ENCODE measurements around the gene DYSF.

DYSF gene

DNA sequence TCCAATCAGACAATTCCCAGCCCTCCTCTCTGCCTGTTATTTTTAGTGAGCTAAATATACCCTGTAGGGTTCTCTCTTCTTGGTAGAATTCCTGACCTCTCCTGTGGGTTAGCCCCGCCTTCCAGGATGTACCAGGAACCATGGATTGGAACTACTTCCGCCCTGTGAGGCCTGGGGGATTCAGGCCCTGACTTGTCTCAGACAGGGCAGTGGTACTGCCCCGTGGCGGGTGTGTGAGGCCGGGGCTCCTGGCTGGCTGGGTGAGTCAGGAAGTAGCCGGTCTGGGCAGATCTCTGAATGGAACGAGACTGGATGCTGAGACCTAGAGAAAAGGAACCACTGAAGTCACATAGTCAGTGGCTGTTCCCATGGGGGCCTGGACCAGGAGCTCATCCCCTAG is 50.5 kb downstream of the DYSF start:
- no peak for DNase-seq

DNA sequence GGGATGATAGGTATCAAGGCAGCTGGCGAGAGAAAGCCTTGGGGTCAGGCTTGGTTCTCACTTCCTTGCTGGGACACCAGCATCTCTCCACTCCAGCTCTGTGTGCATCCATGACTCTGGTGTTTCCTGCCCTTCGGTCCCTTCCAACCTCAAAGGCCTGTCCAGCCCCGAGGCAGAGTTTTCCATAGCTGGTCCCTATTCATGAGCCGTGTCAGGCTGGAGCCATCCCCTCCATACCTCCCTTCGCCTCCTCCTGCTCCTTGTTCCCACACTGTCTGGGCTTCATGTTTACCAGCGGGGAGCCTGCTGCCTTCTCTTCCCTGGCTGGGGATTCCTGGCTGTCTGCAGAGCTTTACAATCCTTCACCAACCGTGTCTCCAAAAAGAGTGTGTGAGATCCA is 51.2 kb downstream of the DYSF start:
- no peak for DNase-seq

DNA sequence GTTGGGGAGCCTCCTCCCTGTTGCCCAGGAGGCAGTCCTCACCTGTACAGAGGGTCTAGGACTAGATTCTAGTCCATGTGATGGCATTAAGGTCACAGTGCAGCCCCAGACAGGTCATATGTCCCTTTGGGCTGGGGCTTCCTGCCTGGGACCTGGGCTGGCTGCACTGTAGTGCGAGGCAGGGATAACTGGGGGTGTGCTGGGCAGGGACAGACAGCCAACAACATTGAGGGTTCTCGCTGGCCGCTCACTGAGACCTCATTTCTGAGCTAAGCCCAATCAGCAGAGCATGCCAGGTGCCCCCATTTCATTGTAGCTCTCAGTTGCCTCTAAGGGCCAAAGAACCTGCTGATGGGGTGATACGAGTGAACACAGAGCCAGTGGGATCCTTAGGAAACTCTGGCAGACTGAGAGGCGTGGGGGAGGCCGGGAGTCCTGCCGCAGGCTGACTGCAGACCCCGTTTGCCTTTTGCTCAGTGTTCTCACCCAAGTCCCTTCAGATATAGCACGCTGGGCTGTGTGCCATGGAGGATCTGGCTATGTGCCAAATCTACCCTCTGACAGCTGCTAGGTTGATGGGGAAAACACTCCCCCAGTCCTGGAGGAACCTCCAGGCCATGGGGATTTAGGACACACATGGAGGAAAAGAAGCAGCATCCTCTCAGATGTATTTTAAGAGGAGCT is 51.9 kb downstream of the DYSF start:
- no peak for DNase-seq

DNA sequence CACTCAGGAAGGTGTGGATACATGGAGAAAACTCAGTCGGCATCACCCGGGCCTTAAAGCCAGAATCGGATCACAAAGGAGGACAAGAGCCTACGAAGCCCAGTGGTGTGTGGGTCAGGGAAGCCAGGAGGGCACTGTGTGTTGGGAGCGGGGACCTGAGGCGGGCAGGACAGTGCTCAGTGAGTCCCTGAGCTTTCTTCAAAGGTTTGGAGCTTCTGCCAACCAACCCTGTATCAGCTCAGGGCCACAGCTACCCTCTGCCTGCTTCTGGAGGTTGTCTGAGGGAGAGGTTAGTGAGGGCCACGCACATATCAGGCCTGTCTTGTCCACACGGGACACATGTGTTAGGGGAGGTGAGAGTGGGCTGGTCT is 52.4 kb downstream of the DYSF start:
- no peak for DNase-seq

DNA sequence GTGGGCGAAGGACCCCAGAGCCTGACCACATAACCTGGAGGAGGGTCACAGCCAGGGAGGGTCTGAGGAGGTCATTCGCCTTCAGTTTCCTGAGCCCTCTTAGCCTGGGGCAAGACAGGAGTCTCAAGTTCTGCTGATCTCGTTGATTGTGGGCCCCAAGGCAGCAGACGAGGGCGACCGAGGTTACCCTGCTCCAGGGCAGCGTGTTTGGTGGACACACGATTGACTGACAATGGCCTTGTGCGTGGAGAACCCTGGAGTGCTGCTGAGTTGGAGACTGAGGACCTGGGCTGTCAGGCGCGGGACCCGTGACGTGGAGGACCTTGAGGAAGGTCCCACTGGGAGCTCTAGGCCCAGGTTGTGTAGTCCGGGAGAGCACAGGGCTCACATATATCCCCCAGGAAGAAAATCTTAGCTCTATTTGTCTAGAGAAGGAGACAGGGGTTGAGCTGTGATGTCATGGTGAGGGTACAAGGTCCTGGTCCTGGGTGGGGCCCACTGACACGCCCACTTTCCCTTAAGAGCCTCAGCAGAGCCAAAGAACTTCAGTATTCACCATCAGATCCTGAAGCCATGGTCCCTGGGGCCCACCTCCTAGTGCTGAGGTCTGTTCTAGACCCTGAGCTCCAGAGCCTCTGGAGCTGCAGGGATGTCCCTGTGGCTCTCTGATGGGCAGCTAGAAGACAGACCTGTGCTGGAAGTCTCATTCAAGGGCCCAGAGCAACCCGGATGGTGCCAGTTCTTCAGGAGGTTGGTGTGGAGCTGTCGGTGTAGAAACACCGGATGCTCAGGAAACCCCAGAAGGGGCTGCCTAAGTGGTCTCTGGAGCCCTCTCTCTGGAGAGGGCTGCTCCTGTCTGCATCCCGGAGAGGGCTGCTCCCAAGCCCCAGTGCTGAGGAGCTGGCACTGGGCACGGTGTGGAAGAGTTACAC is 53.1 kb downstream of the DYSF start:
- DNase-seq, result no peak

DNA sequence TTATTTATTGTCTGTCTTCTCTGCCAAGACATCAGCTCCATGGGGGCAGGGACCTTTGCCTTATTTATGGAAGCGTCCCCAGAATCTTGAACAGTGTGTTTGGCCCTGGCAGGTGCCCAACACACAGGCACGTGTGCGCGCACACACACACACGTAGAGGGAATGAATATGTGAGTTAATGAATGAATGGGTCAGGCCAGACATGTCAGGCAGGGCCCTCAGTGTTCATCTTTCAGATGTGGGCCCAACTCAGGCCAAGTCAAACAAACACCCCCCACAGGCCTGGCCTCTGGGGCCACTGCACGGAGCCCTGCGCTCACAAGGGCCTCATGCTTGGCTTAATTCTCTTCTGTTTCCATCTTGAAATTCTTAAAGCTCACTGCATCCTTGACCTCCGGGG is 54.1 kb downstream of the DYSF start:
- no peak for DNase-seq

DNA sequence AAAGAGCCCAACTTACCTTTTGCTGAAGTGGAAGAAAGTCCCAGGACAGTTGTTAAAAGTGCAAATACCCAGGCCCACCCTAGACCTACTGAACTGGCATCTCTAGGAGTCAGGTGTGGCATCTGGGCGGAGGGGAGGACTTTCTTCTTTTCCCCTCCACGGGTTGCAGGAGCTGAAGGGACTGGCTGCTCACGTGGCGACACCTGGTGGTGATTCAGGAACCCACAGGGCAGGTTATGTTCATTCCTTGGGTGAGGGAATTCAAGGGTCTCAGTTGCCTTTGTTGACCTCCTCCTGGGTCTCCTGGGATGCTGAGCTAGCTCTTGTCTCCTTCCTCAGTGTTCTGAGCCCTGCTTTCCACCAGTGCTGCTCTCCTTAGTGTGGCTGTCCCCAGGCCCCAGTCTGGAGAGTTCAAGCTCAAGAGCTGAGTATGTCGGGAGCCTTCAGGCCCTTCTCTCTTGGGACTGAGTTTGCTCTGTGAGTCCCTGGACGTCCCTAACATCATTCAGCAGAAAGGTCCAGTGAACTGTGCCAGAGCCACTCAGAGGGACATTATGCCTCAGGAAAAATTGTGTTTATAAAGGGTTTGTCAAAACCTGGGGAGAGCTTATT is 56.9 kb downstream of the DYSF start:
- DNase-seq, result peak; percentile 82

DNA sequence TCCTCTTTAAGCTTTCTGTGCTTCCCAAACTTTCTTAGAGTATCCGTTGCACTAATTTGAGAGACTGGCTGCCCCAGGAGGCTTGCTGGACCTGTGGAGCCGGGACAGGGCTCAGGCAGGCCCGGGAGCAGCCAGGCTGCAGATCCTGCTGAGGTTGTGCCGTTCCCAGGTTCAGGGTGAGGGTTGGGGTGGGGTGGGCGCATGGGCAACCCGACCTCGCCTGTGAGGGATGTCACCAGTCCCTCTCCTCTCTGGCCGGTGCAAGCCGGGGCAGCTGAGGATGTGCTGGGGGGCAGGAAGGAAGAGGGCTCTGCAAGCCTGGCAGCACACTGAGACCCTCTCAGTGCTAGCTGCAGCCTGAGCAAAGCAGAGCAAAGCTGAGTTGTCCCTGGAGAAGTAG is 57.6 kb downstream of the DYSF start:
- DNase-seq, result no peak

DNA sequence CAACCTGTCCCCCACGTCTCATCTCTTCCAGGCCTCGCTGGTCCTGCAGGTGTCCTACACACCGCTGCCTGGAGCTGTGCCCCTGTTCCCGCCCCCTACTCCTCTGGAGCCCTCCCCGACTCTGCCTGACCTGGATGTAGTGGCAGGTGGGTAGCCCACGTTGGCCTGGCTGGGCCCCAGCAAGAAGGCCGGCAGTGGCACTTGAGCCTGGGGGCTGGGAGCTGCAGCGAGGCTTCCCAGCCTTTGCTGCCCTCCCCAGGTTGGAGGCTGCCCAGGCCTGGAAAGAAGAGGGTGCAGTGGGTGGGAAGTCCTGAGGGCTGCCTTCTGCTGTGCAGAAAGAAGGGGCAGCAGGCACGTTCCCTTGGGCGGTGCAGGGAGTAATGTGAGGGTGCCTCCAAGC is 58.4 kb downstream of the DYSF start:
- no peak for DNase-seq

DNA sequence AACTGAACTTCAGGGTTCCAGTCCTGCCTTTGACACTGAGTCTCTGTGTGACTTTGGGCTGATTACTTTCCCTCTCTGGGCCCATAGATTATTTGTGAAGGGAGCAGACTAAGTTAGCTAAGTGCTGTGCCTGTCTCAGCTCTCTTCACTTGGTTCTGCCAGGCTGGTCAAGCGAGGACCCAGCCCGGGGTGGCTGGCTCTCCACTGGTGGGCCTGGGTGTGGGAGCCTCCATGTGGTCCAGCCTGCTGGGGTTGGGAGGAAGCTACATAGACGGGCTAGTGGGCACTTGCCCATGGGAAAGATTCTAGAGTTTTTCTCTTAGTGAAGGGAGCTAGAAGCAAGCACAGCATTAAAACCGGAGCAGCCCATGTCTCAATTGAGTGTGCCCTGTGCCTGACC is 59.0 kb downstream of the DYSF start:
- DNase-seq, result no peak

DNA sequence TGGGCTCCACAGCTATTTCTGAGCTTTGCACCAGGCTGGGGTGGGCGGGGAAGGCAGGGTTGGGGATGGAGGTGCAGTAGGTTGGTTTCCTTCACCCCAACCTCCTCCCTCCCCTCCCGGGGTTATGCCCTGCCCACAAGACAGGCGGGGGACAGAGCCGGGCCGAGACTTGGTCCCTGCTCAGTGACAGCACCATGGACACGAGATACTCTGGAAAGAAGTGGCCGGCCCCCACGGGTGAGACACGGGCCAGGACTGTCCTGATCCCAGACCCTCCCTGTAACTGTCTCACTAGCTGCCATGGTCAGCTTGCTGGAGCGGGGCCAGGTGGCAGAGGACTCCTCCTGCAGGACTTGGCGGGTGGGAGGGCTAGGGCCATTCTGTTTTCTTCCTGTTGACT is 59.7 kb downstream of the DYSF start:
- no peak for DNase-seq

DNA sequence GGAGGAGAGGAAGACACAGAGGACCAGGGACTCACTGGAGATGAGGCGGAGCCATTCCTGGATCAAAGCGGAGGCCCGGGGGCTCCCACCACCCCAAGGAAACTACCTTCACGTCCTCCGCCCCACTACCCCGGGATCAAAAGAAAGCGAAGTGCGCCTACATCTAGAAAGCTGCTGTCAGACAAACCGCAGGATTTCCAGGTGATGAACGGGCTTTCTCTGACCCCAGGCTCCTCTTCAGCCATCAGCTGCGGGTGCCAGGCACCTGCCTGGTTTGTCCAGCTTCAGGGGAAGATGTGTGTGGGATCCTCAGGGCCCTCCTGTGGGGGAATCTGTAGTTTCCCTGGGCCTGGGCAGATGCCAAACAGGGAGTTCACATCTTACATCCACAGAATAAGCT is 60.4 kb downstream of the DYSF start:
- no peak for DNase-seq

DNA sequence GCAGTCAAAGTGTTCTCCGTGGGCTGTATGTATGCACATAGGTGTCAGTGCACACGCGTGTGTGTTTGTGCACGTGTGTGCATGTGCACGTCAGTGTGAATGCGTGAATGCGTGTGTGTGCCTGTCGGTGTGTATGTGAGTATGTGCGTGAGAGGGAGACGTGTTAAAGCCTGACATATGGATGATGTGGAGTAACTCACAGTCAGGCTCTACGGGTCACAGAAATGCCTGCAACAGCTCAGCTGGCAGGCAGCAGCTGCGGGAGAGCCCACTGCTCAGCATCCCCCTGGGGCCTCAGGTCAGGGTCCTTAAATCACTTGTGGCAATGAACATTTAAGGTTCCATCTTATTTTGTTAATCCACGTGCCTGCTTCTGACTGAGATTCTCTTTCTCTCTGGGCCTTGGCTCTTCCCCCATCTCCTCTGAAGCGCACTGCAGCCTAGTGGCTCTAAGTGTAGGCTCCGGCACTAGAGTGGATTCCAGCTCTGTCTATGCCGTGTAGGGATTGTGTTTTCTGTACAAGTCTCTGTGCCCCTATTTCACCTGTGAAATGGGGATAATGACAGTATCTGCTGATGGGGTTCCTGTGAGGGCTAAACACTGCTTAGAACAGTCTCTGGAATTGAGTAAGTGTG is 63.0 kb downstream of the DYSF start:
- no peak for DNase-seq

DNA sequence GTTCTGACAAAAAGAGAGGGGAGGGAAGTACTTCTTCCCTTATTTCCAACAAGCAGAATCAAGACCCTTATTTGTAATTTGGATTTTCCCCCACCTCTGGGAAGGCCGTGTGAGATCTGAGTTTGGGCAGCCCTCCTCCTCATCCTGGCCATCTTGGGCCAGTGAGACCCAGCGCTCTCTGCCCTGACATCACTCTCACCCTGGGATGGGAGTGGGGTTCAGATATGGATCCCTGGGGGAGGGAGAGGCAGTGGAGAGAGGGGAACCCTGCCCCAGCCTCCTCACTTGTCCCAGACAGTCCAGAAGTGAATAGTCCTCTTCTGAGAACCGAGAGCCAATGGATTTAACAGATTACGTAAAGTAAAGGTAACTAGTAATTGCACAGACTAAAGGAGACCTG is 64.5 kb downstream of the DYSF start:
- no peak for DNase-seq

DNA sequence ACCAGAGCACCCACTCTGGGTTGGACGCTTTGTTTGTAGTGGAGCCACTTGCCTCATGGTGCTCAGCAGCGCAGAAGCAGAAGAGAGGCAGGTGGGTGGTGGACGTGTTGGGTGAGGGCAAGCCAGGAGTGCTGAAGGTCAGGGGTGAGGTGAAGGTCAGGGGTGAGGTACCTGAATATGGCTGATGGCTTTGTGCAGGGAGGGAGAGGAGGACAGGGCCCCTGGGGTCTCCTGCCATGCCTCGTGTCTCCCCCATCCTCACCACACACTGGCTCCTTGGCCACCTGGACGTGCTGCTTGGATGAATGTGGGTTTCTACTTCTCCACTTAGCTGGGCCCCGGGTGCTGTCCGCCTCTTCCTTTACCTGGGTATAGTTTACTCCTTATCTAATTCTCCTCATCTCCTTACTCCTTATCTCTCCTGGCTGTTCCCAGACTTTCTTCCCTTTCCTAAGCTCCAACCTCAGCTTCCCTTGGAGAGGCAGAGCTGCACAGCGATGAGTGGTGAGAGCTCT is 68.1 kb downstream of the DYSF start:
- DNase-seq, result no peak

DNA sequence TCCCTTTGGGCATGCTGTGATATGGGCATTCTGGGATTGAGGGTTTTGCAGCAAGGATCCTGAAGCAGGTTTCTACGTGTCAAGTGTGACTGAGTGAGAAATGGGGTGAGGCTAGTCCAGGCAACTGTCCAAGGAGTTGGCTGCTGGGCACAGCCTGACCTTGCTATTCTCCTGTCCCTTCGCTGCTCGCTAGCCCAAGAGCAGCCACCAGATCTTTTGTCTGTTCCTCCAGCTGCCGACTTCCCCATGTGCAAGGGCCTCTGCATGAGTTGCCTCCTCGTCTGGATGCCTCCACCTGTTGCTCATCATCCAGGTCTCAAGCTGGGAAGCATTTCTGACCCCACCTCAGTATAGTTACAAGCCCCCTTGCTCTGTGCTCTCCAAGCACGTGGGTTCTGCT is 71.1 kb downstream of the DYSF start:
- no peak for DNase-seq

DNA sequence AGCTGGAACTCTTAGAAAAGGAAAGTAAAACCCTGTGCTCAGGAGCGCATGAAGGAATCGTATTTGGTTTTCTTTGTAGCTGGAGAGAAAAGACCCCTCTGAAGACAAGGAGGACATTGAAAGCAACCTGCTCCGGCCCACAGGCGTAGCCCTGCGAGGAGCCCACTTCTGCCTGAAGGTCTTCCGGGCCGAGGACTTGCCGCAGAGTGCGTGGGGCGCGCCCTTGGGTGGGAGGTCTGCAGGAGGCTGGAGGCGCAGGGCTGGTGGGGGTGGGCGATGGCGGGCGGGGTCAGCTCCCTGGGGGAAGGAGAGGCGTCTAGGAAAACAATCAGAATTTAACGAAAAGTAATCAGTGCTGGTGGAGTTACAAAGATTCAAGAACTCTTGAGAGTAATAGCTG is 72.8 kb downstream of the DYSF start:
- DNase-seq, result no peak

DNA sequence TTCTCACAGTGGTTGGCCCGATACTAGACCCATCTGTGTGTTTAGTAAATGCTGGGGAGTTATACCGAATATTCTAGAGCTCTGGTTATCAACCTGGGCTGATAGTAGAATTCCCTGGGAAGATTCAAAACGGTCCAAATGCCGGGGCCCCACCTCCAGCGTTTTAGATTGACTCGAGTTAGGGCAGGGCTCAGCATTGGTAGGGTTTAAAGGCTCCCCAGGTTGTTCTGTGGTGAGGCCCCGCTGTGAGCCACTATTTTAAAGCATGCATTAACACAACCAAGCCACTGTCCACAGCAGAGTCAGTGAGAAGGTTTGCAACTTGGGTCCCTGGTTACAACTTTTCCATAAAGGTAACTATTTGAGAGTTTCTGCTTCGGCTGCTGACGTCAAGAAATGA is 73.6 kb downstream of the DYSF start:
- no peak for DNase-seq

DNA sequence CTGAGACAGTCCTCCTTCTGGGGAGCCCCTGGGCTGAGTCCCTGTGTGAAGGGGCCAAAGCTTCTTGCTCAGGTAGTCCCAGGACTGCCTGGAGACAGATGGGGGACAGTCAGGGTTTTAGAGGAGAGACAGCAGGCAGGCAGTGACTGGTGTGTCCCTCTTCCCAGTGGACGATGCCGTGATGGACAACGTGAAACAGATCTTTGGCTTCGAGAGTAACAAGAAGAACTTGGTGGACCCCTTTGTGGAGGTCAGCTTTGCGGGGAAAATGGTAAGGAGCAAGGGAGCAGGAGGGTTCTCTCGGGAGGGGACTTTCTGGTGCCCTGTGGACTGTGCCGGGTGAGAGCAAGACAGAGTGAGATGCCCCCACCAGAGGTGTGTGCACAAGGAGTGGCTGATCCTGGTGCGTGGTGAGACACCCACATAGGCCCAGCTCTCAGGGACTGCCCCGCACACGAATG is 74.8 kb downstream of the DYSF start:
- DNase-seq, result no peak

DNA sequence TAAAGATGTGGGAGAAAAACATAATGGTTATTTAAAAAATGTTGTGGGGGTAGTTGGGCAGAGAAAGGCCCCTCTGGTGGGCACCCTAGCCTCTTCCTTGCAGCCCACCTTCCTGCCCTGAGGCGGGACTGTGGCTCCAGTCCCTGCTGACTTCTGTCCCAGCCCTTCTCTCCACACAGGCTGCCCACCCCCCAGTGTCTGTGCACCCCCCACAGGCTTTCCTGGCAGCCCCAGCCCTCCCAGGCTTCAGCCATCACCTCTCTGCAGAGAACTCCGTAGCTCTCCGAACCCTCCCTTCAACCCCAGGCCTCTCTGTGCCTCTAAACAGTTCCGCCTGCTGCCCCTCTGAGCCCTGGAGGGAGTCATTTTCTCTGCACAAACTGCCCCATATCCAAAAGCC is 75.4 kb downstream of the DYSF start:
- no peak for DNase-seq

DNA sequence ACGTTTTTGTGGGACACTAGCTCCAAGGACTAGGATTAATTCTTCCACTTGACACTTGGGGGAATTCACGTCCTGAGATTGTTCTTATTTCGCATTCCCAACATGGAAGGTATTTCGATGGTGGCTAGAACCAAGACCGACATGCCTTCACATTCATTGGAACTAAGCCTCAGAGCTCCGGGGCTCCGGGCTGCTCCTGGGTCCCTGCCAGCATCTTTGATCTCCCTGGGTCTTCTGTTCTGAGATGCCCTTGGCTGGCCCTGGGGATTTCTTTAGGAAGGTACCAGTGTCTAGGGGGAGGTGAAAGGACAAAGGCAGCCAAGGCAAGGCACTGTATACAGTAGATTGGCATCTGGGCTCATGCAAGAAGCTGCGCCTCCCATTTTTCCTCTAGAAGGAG is 76.8 kb downstream of the DYSF start:
- no peak for DNase-seq

DNA sequence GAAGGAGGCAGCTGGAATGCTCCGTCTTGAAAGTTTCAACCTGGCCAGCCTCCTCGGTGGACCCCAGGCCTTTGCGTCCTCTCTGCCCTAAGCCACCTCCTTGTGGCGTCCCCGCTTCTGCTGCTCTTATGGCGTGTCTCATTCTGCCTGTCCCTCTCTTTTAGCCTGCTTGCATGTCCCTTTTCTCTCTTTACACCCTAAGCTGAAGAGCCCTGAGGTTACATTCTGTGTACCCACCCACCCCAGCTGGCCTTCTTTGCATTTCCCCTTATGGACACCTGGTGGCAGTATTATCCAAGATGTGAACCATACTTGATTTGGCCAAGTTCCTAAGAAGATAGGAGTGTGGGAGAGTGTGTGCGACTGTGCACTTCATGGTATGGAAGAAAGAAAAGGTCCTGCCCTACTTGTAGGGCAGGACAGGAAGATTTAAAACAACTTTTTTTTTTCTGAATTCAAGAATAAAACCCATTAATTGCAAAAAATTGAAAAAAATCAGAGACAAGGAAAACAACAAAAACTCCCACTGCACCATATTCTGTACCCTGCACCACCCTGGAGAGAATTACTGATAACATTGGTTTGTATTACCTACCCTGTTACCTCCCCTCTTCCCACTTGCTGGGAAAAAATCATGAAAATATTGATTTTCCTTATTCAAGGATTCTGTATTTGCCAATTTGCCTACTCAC is 77.4 kb downstream of the DYSF start:
- no peak for DNase-seq

Data from CD4-positive, alpha-beta T cell treated with Interleukin-17A for 4 hours (primary cell).